Measurements from ENCODE around the gene STAT3. TPM values are rescaled to one million over a fixed set of nuclear protein-coding genes. Genes with fewer than 3 reads are reported as not detected.

The STAT3 gene
- total and polyA plus RNA-seq, 2 donors (not counting 3 experiments of a cell fraction or from before 2014, with no cell fraction given): 59.1 to 124 TPM

- Histone ChIP-seq H3K27ac (ENCODE audit: insufficient read depth, low read depth, low read length) (peak overlapping the region; percentile 59), H3K4me1 (ENCODE audit: control insufficient read depth, extremely low read depth, insufficient read depth, low read length) (peaks cover 16% of the 10 kb centered on the region), H3K4me2 (ENCODE audit: insufficient read depth, low read length) (peak overlapping the region; percentile 88), H3K9ac (replicated peaks; ENCODE audit: extremely low read depth, insufficient read depth, low read length) (peak overlapping the region; percentile 84), H3K4me3 (replicated peaks in 1 of 3; ENCODE audit: insufficient read depth in 1 of 3, low read depth in 1 of 3, low read length in 3 of 3) (peak overlapping the region; percentile 65 to 96 (median 79)), H3K9me3 (replicated peaks; ENCODE audit: control insufficient read depth, insufficient read depth, low read length) (no peaks in the 10 kb centered on the region), H3K9me1 (replicated peaks; ENCODE audit: control insufficient read depth, extremely low read depth, insufficient read depth, low read length) (no peaks in the 10 kb centered on the region), H4K20me1 (replicated peaks; ENCODE audit: control insufficient read depth, extremely low read depth, insufficient read depth, low read length) (no peaks in the 10 kb centered on the region), H3K27me3 (ENCODE audit: control insufficient read depth in 2 of 2, insufficient read depth in 2 of 2, low read length in 2 of 2) (no peaks in the 10 kb centered on the region), H2AFZ (ENCODE audit: low read depth, low read length) (peak overlapping the region; percentile 75), H3K79me2 (ENCODE audit: control insufficient read depth, insufficient read depth, low read length) (peaks cover 50% of the 10 kb centered on the region), H3K36me3 (ENCODE audit: control insufficient read depth in 2 of 2, extremely low read depth in 1 of 2, insufficient read depth in 2 of 2, low read length in 2 of 2) (no peaks in the 10 kb centered on the region)
- FAIRE-seq (no peak), DNase-seq (ENCODE audit: low read depth, low spot score) (peak; percentile 64)
- TF ChIP-seq GATA2 (IDR thresholded peaks at IDR 0.05; ENCODE audit: insufficient read depth, insufficient read length, low read depth, low read length) (no peak), FOS (IDR thresholded peaks at IDR 0.05; ENCODE audit: borderline replicate concordance, insufficient read depth, low read length) (no peak), POLR2A (IDR thresholded peaks at IDR 0.05; ENCODE audit: low read depth, low read length) (peak; percentile 80), JUN (IDR thresholded peaks at IDR 0.05; ENCODE audit: borderline replicate concordance, insufficient read depth, insufficient read length, low read depth) (no peak), EZH2 (IDR thresholded peaks at IDR 0.05; ENCODE audit: borderline replicate concordance, low read depth, low read length, severe bottlenecking) (no peak), POLR2AphosphoS5 (IDR thresholded peaks at IDR 0.05; ENCODE audit: insufficient read depth, low read depth, low read length) (peak; percentile 75), MAX (IDR thresholded peaks at IDR 0.05; ENCODE audit: insufficient read depth, insufficient read length) (no peak), MYC (IDR thresholded peaks at IDR 0.05; ENCODE audit: low read depth, low read length) (no peak), CTCF (IDR thresholded peaks at IDR 0.05; ENCODE audit: extremely low read depth in 1 of 2, insufficient read depth in 1 of 2, low read depth in 1 of 2, low read length in 2 of 2) (no peak)
- intact Hi-C loops (cut with micrococcal nuclease) (loop anchor here (1.0 to 10.0 kb wide), 4 partner anchors 23 to 141 kb away; no protein-coding TSS in a partner anchor), dilution Hi-C loops (cut with MboI; ENCODE audit: extremely low pct_ligation_motif_present, low sequenced_read_pairs) (no loop called here)
- POLR2A ChIA-PET: interaction anchor here (0.6 kb wide), 2 partner anchors 27 to 133 kb away, joined by 3 to 4 read pairs; no protein-coding TSS in a partner anchor
- no TSS peak for BruUV-seq (replicated peaks)
- CTCF ChIA-PET: interaction anchor here (1.1 to 2.7 kb wide), 4 partner anchors 24 to 252 kb away, joined by 3 to 35 read pairs (median 6); no protein-coding TSS in a partner anchor
Measured at GRCh38 chr17:42275527-42276358, 112.5 kb downstream of the STAT3 start.
